H1 (cell line): ENCODE measurements around the gene SLC24A3. TPM values are rescaled to one million over a fixed set of nuclear protein-coding genes. Genes with fewer than 3 reads are reported as not detected.

Experiments
- CTCF ChIA-PET: fragments of 300-600 bp; sonication (Branson Sonifier 250); formaldehyde crosslinking; loops from one replicate; lab custom pipeline; 2021; ENCODE audit not compliant: partially characterized antibody; lab: Charles Lee
- POLR2A ChIA-PET: fragments of 300-600 bp; sonication (Branson Sonifier 250); formaldehyde crosslinking; loops from one replicate; lab custom pipeline; 2021; ENCODE audit warnings: inconsistent platforms; ENCODE audit not compliant: partially characterized antibody; lab: Charles Lee
- DNase-seq, 2 experiments: peaks; one replicate each; pipeline versions ENCODE4 v3.0.0 to v3.0.0-alpha.2; 2010 to 2022; ENCODE audit warnings: low spot score in 2 of 2, low read depth in 1 of 2, mixed read lengths in 1 of 2
- FAIRE-seq: peaks from 2 replicates; lab custom pipeline; 2011; peaks lifted over from hg19 to GRCh38; lab: Jason Lieb, UNC
- H2AFZ ChIP-seq: 2 replicates; pipeline ENCODE4 v1.8.1; 2012; ENCODE audit warnings: low read length, inconsistent platforms
- H2AK5ac ChIP-seq: 2 replicates; pipeline ENCODE4 v1.6.1; 2013; ENCODE audit warnings: low read depth, low read length
- H2BK120ac ChIP-seq: replicated peaks from 2 replicates; pipeline ENCODE3; 2013; ENCODE audit warnings: low read depth, low read length, inconsistent platforms
- H2BK12ac ChIP-seq: 2 replicates; pipeline ENCODE4 v1.6.1; 2013; ENCODE audit warnings: low read depth, low read length
- H2BK15ac ChIP-seq: 2 replicates; pipeline ENCODE4 v1.6.1; 2013; ENCODE audit warnings: low read length
- H2BK20ac ChIP-seq: 2 replicates; pipeline ENCODE4 v1.6.1; 2013; ENCODE audit warnings: low read length
- H2BK5ac ChIP-seq: 2 replicates; pipeline ENCODE4 v1.6.1; 2013; ENCODE audit warnings: low read depth, low read length
- H3K14ac ChIP-seq: 2 replicates; pipeline ENCODE4 v1.6.1; 2013; ENCODE audit warnings: inconsistent platforms; ENCODE audit not compliant: insufficient read length
- H3K18ac ChIP-seq: 2 replicates; pipeline ENCODE4 v1.6.1; 2013; ENCODE audit warnings: low read length; ENCODE audit errors: extremely low read depth
- H3K23ac ChIP-seq: 2 replicates; pipeline ENCODE4 v1.6.1; 2013; ENCODE audit warnings: inconsistent platforms; ENCODE audit not compliant: insufficient read length
- H3K23me2 ChIP-seq: 2 replicates; pipeline ENCODE4 v1.6.1; 2013; ENCODE audit warnings: low read depth, low read length
- H3K27ac ChIP-seq: 2 replicates; pipeline ENCODE4 v1.6.1; 2011; ENCODE audit warnings: low read depth, low read length, inconsistent platforms
- H3K27me3 ChIP-seq, 4 experiments: replicated peaks in 1 of 4; 1 replicate in 1 of 4; 2 replicates in 3 of 4; pipeline versions ENCODE4 v1.6.1 to v1.8.1; 2011 to 2013; ENCODE audit warnings: low read length in 3 of 4, mild to moderate bottlenecking in 3 of 4, inconsistent platforms in 2 of 4, mixed read lengths in 2 of 4, moderate library complexity in 1 of 4; ENCODE audit not compliant: control insufficient read depth in 3 of 4, insufficient read depth in 3 of 4; ENCODE audit errors: extremely low read depth in 1 of 4
- H3K36me3 ChIP-seq, 4 experiments: 2 replicates each; pipeline versions ENCODE4 v1.6.1 to v1.8.1; 2011 to 2013; ENCODE audit warnings: mild to moderate bottlenecking in 4 of 4, low read length in 3 of 4, moderate library complexity in 2 of 4, control low read depth in 1 of 4, inconsistent platforms in 1 of 4; ENCODE audit not compliant: insufficient read depth in 4 of 4, control insufficient read depth in 2 of 4
- H3K4ac ChIP-seq: replicated peaks from 2 replicates; pipeline ENCODE3; 2013; ENCODE audit warnings: low read length, low read depth, mixed read lengths, inconsistent platforms; ENCODE audit not compliant: insufficient read length
- H3K4me1 ChIP-seq, 4 experiments: replicated peaks in 1 of 4; 1 replicate in 1 of 4; 2 replicates in 3 of 4; pipeline versions ENCODE4 v1.6.1 to v1.8.1; 2011 to 2013; ENCODE audit warnings: low read length in 3 of 4, inconsistent platforms in 2 of 4, mixed read lengths in 1 of 4; ENCODE audit not compliant: insufficient read depth in 4 of 4, control insufficient read depth in 3 of 4
- H3K4me2 ChIP-seq, 2 experiments: 2 replicates each; pipeline versions ENCODE4 v1.6.1 to v1.8.1; 2011 to 2013; ENCODE audit warnings: low read depth in 2 of 2, low read length in 2 of 2, control low read depth in 1 of 2, inconsistent platforms in 1 of 2, mild to moderate bottlenecking in 1 of 2; ENCODE audit not compliant: insufficient read depth in 1 of 2
- H3K4me3 ChIP-seq, 4 experiments: fragments of 200-600, 300-600 bp in 1 of 4; sonication (generic), shearing (Covaris generic), sonication (Bioruptor Twin) in 1 of 4; 2 replicates each; pipeline versions ENCODE4 v1.5.1 to v1.8.1; 2011 to 2016; ENCODE audit warnings: low read length in 4 of 4, low read depth in 3 of 4, control low read depth in 2 of 4, inconsistent platforms in 2 of 4, mild to moderate bottlenecking in 2 of 4, mixed read lengths in 1 of 4, moderate library complexity in 1 of 4; ENCODE audit not compliant: insufficient read depth in 2 of 4; ENCODE audit errors: extremely low read depth in 1 of 4
- H3K56ac ChIP-seq: replicated peaks from 2 replicates; pipeline ENCODE3; 2013; ENCODE audit warnings: low read depth, mild to moderate bottlenecking, mixed read lengths, low read length, inconsistent platforms; ENCODE audit not compliant: insufficient read length
- H3K79me1 ChIP-seq: 2 replicates; pipeline ENCODE4 v1.6.1; 2013; ENCODE audit warnings: low read depth, low read length, control low read depth
- H3K79me2 ChIP-seq, 2 experiments: 2 replicates each; pipeline versions ENCODE4 v1.6.1 to v1.8.1; 2012 to 2013; ENCODE audit warnings: low read length in 2 of 2, mild to moderate bottlenecking in 2 of 2, inconsistent platforms in 1 of 2; ENCODE audit not compliant: insufficient read depth in 2 of 2, control insufficient read depth in 1 of 2
- H3K9ac ChIP-seq, 4 experiments: replicated peaks in 1 of 4; 1 replicate in 1 of 4; 2 replicates in 3 of 4; pipeline versions ENCODE4 v1.6.1 to v1.8.1; 2011 to 2013; ENCODE audit warnings: low read depth in 3 of 4, low read length in 3 of 4, control low read depth in 2 of 4, mild to moderate bottlenecking in 2 of 4, moderate library complexity in 2 of 4, inconsistent platforms in 1 of 4; ENCODE audit errors: extremely low read depth in 1 of 4
- H3K9me3 ChIP-seq, 2 experiments: 2 replicates each; pipeline versions ENCODE4 v1.6.1 to v1.8.1; 2012 to 2013; ENCODE audit warnings: mild to moderate bottlenecking in 2 of 2, moderate library complexity in 2 of 2, control low read depth in 1 of 2, inconsistent platforms in 1 of 2, low read depth in 1 of 2, low read length in 1 of 2, mixed read lengths in 1 of 2; ENCODE audit not compliant: insufficient read depth in 2 of 2
- H4K20me1 ChIP-seq, 2 experiments: replicated peaks in 1 of 2; 2 replicates each; pipeline versions ENCODE3 to v1.8.1; 2011 to 2013; ENCODE audit warnings: inconsistent platforms in 2 of 2, low read length in 2 of 2, mild to moderate bottlenecking in 1 of 2; ENCODE audit not compliant: insufficient read depth in 2 of 2, control insufficient read depth in 1 of 2
- H4K5ac ChIP-seq: 2 replicates; pipeline ENCODE4 v1.6.1; 2013; ENCODE audit warnings: low read length, low read depth, mixed read lengths, inconsistent platforms; ENCODE audit not compliant: insufficient read length
- H4K8ac ChIP-seq: 2 replicates; pipeline ENCODE4 v1.8.0; 2013; ENCODE audit warnings: mild to moderate bottlenecking, moderate library complexity, low read length, inconsistent platforms; ENCODE audit not compliant: insufficient read depth; ENCODE audit errors: extremely low read depth
- H4K91ac ChIP-seq: replicated peaks from 2 replicates; pipeline ENCODE3; 2013; ENCODE audit warnings: low read length, mixed read lengths, inconsistent platforms; ENCODE audit not compliant: insufficient read length
- SAP30 ChIP-seq: fragments of 300-600 bp; sonication (generic); IDR thresholded peaks from 2 replicates; pipeline ENCODE4 v1.7.1; 2012; ENCODE audit warnings: low read length, moderate library complexity, mild to moderate bottlenecking, inconsistent platforms; ENCODE audit not compliant: insufficient read depth, insufficient replicate concordance
- WGBS, 2 experiments: shearing (Covaris generic) in 1 of 2; methylation state at CpG; one replicate each; pipeline versions ENCODE4 v1.1.6 to v1.1.7; 2013 to 2015; ENCODE audit warnings: low lambda C conversion rate in 2 of 2, mixed read lengths in 2 of 2, inconsistent platforms in 1 of 2, low coverage in 1 of 2, missing lambda C conversion rate in 1 of 2; ENCODE audit not compliant: insufficient replicate concordance in 2 of 2, insufficient coverage in 1 of 2, insufficient read length in 1 of 2; ENCODE audit errors: extremely low coverage in 1 of 2, missing lambda C conversion rate in 1 of 2; 5-methylcytosine and 5-hydroxymethylcytosine counted together
- polyA plus RNA-seq, 7 experiments: library from polyadenylated mRNA; depleted of rRNA in 3 of 7; stranded (reverse) in 5 of 7; unstranded in 2 of 7; fragments of >200 nt in 5 of 7; fragments of 200-250 nt in 2 of 7; gene quantifications; 1 replicate in 5 of 7; 2 replicates in 1 of 7; 4 replicates in 1 of 7; pipeline versions ENCODE4 v1.2.1 to v1.2.3, GENCODE V29; 2011 to 2013; ENCODE audit warnings: missing spikeins in 2 of 7, mixed read lengths in 2 of 7
- total RNA-seq: library from RNA; stranded (reverse); fragmentation: NEBNext Ultra II Directional; extraction: Animal tissue kit (Norgen Biotek cat#: 25700); gene quantifications from 2 replicates; pipeline ENCODE4 v1.2.1, GENCODE V29; 2021

Gene SLC24A3
- total and polyA plus RNA-seq, 2 of the 8 experiments (the other 6 are each of a cell fraction or from before 2014, with no cell fraction given), result 4.5 to 6.3 TPM

DNA sequence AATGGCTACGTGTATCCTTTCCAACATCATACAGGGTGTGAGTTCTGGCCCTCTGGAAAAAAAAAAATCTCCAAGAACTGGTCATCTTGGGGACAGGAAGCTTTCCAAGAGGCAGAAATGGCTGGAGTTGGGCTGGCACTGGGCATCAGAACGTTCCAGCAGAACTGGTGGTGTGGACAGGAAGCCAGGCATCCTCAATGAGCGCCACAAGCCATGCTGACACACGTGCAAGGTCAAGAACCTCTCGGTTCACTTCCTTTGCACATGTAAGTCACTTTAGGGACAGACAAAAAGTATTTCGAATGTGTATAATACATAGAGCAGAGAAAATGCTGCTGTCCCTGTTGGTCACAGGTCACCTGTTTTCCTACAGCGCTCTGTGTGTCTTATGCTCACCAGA is 518.3 kb downstream of the SLC24A3 start:
- FAIRE-seq, result no peak
- no peak for TF ChIP-seq SAP30
- CTCF ChIA-PET, result no interaction called here

More for the DNA sequence above, 518.3 kb downstream of the SLC24A3 start:
- H2AK5ac ChIP-seq, result no peak overlapping the region
- H3K23me2 ChIP-seq, result no peaks in the 10 kb centered on the region
- no peak overlapping the region for H2BK20ac ChIP-seq
- H3K9me3 ChIP-seq, result no peaks in the 10 kb centered on the region
- no peak overlapping the region for H3K4me3 ChIP-seq
- no peaks in the 10 kb centered on the region for H4K20me1 ChIP-seq
- H3K4me1 ChIP-seq, result no peaks in the 10 kb centered on the region
- no peak overlapping the region for H2BK12ac ChIP-seq
- H2BK5ac ChIP-seq, result no peak overlapping the region
- no peak overlapping the region for H3K56ac ChIP-seq
- no peaks in the 10 kb centered on the region for H3K79me2 ChIP-seq
- no peak overlapping the region for H3K23ac ChIP-seq
- no peaks in the 10 kb centered on the region for H3K36me3 ChIP-seq
- 92% methylated on average over 7 of the region's 7 CpGs; no CpG with 5 or more reads in 1 of the 2 experiments for WGBS, 2 experiments
- no peaks in the 10 kb centered on the region for H3K27me3 ChIP-seq
- no peak overlapping the region for H2BK15ac ChIP-seq
- H2BK120ac ChIP-seq, result no peak overlapping the region
- no peak overlapping the region for H3K4me2 ChIP-seq
- POLR2A ChIA-PET, result no interaction called here
- no peak overlapping the region for H3K27ac ChIP-seq
- H3K79me1 ChIP-seq, result no peaks in the 10 kb centered on the region
- DNase-seq, result no peak
- H3K18ac ChIP-seq, result no peak overlapping the region
- no peak overlapping the region for H4K8ac ChIP-seq
- H3K14ac ChIP-seq, result no peak overlapping the region
- H2AFZ ChIP-seq, result no peak overlapping the region
- H3K9ac ChIP-seq, result no peak overlapping the region
- H3K4ac ChIP-seq, result no peak overlapping the region
- no peak overlapping the region for H4K5ac ChIP-seq
- H4K91ac ChIP-seq, result no peak overlapping the region
